Mucosa of descending colon (tissue), 3 donors: ENCODE results near the gene IQCM. TPM values are rescaled to one million over a fixed set of nuclear protein-coding genes. Genes with fewer than 3 reads are reported as not detected.

ENCODE experiments used
- ATAC-seq: fragments of 200-7000 bp; cut with Tn5 transposase; one replicate; pipeline ENCODE4 v1.9.1; 2020; ENCODE audit warnings: mild to moderate bottlenecking, moderate library complexity
- DNase-seq, 3 donors: peaks; one replicate each; pipeline ENCODE4 v3.0.0-alpha.2; 2020
- H3K36me3 ChIP-seq: fragments of 200-600 bp; one replicate; pipeline ENCODE4 v1.8.0; 2021; ENCODE audit warnings: low read depth, mild to moderate bottlenecking
- H3K4me1 ChIP-seq: fragments of 200-600 bp; one replicate; pipeline ENCODE4 v1.8.0; 2021; ENCODE audit warnings: low read depth, mild to moderate bottlenecking
- H3K4me3 ChIP-seq: fragments of 200-600 bp; one replicate; pipeline ENCODE4 v1.8.0; 2021; ENCODE audit warnings: mild to moderate bottlenecking
- H3K9me3 ChIP-seq: fragments of 200-600 bp; one replicate; pipeline ENCODE4 v1.8.0; 2021; ENCODE audit warnings: mild to moderate bottlenecking
- CTCF ChIP-seq: fragments of 200-600 bp; IDR thresholded peaks from one replicate; pipeline ENCODE4 v1.8.0; 2022; ENCODE audit warnings: antibody characterized with exemption, mild to moderate bottlenecking
- intact Hi-C, 2 donors: fragments of 100-400 bp; cut with DNase I in 1 of 2; cut with micrococcal nuclease in 1 of 2; formaldehyde crosslinking; loops; one replicate each; pipeline versions ENCODE4 v1.11.0 to v1.11.1; 2022; cut with DNase I, micrococcal nuclease
- total RNA-seq, 3 donors: library from RNA; stranded (reverse); fragmentation: NEBNext Ultra II Directional in 2 of 3; extraction: Animal tissue kit (Norgen Biotek cat#: 25700) in 2 of 3; gene quantifications; one replicate each; pipeline versions ENCODE4 v1.2.1 to v1.2.4, GENCODE V29; 2021 to 2023
- donor health status: DM: no; HTN: no; CAD: no; lungs with moderate emphysema.
- donor health status: DM: no; HTN: no; CAD: no.
- donor health status: DM: no; HTN: yes; CAD: no.

The IQCM gene
- total RNA-seq, 3 donors from 2014 or later: 3.0 to 16.8 (median 5.2) TPM

- Histone ChIP-seq H3K9me3 (no peaks in the 10 kb centered on the region), H3K36me3 (no peaks in the 10 kb centered on the region), H3K4me3 (no peak overlapping the region), H3K4me1 (no peaks in the 10 kb centered on the region)
- no peak for DNase-seq
- no peak for ATAC-seq
- intact Hi-C loops: no loop called here
- no peak for TF ChIP-seq CTCF
Observed at GRCh38 chr4:149751174-149751573, 64.5 kb downstream of the IQCM start.

DNA sequence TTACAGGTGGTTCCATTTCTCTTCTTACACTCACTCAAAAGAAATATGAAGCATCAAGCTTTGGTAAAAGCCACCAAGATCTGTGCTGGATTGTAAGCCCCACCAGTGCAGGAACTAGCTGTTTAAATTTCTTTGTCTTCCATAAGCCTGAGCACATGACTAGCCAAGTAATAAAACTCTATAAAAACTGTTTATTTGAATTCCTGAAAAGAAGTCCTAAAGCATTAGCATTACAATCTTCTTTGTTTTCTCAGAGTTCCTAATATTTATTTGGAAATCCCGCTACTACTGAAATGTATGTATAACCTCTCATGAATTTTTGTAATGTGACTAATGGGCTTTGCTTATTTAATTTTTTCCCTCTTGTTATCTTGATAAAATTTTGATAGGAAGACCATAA, 65.9 kb downstream of the IQCM start:
- Histone ChIP-seq H3K9me3 (no peaks in the 10 kb centered on the region), H3K4me1 (no peaks in the 10 kb centered on the region), H3K36me3 (no peaks in the 10 kb centered on the region), H3K4me3 (no peak overlapping the region)
- DNase-seq (no peak), ATAC-seq (no peak)
- intact Hi-C loops: no loop called here
- no peak for TF ChIP-seq CTCF

GRCh38 chr4:149747646-149748045, 68.0 kb downstream of the IQCM start:
- no peaks in the 10 kb centered on the region for H3K9me3 ChIP-seq
- H3K36me3 ChIP-seq: no peaks in the 10 kb centered on the region
- ATAC-seq (no peak), DNase-seq (no peak)
- intact Hi-C loops: no loop called here
- H3K4me1 ChIP-seq: no peaks in the 10 kb centered on the region
- TF ChIP-seq CTCF: no peak
- H3K4me3 ChIP-seq: no peak overlapping the region

- DNase-seq (no peak), ATAC-seq (no peak)
- no peak for TF ChIP-seq CTCF
- H3K4me3 ChIP-seq: no peak overlapping the region
- intact Hi-C loops: no loop called here
- H3K36me3 ChIP-seq: no peaks in the 10 kb centered on the region
- no peaks in the 10 kb centered on the region for H3K4me1 ChIP-seq
- H3K9me3 ChIP-seq: no peaks in the 10 kb centered on the region
Observed at GRCh38 chr4:149746276-149746675, 69.4 kb downstream of the IQCM start.

GRCh38 chr4:149741186-149741831, 74.3 kb downstream of the IQCM start:
- Histone ChIP-seq H3K4me1 (no peaks in the 10 kb centered on the region), H3K36me3 (no peaks in the 10 kb centered on the region), H3K4me3 (no peak overlapping the region), H3K9me3 (no peaks in the 10 kb centered on the region)
- no peak for TF ChIP-seq CTCF
- no peak for ATAC-seq
- DNase-seq: no peak
- intact Hi-C loops: no loop called here

GRCh38 chr4:149738156-149738555, 77.5 kb downstream of the IQCM start:
- no peak for DNase-seq
- Histone ChIP-seq H3K4me3 (no peak overlapping the region), H3K9me3 (no peaks in the 10 kb centered on the region), H3K36me3 (no peaks in the 10 kb centered on the region), H3K4me1 (no peaks in the 10 kb centered on the region)
- intact Hi-C loops: no loop called here
- ATAC-seq: no peak
- TF ChIP-seq CTCF: no peak
